ENCODE data around the gene CTSA. TPM values are rescaled to one million over a fixed set of nuclear protein-coding genes. Genes with fewer than 3 reads are reported as not detected.

The CTSA gene
- total RNA-seq: 52.3 and 61.6 TPM in 2 replicates
- 78.1 and 82.7 TPM in 2 replicates for polyA plus RNA-seq

DNA sequence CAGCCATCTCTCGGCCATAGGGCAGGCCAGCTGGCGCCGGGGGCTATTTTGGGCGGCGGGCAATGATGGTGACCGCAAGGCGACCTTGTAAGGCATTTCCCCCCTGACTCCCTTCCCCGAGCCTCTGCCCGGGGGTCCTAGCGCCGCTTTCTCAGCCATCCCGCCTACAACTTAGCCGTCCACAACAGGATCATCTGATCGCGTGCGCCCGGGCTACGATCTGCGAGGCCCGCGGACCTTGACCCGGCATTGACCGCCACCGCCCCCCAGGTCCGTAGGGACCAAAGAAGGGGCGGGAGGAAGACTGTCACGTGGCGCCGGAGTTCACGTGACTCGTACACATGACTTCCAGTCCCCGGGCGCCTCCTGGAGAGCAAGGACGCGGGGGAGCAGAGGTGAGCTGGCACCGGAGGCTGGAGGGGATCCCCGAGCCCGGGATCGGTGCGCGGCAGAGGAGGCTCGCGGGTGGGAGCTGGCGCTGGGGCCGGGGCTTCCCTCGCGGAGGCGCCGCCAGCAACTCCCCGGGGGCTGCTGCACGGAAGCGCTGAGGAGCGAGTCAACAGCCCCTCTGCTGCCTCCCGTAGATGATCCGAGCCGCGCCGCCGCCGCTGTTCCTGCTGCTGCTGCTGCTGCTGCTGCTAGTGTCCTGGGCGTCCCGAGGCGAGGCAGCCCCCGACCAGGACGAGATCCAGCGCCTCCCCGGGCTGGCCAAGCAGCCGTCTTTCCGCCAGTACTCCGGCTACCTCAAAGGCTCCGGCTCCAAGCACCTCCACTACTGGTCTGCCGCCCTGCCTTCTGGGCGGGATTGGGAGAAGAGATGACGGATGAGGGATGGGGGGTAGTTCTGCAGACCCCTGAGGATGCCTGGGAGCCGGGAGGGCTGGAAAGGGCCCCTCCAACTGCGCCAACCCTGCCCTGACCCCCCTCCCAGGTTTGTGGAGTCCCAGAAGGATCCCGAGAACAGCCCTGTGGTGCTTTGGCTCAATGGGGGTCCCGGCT, at the start of gene CTSA, which contains the start of gene NEURL2:
TSS of gene CTSA (plus strand) at position 351 of the 999 bp plus-strand sequence. CDS start at position 585, 234 bp downstream.
TSS of gene NEURL2 (minus strand) at position 224 of the 999 bp plus-strand sequence. CDS start at position 7, 217 bp downstream.
- no peaks in the 10 kb centered on the region for H3K9me3 ChIP-seq (ENCODE audit: low read depth)
- peak within 1 kb of the TSS; percentile 95 for H3K27ac ChIP-seq
- peak; percentile 96 for DNase-seq (ENCODE audit: low read depth in 1 of 2, low spot score in 1 of 2)
- TF ChIP-seq, protein P1, sequence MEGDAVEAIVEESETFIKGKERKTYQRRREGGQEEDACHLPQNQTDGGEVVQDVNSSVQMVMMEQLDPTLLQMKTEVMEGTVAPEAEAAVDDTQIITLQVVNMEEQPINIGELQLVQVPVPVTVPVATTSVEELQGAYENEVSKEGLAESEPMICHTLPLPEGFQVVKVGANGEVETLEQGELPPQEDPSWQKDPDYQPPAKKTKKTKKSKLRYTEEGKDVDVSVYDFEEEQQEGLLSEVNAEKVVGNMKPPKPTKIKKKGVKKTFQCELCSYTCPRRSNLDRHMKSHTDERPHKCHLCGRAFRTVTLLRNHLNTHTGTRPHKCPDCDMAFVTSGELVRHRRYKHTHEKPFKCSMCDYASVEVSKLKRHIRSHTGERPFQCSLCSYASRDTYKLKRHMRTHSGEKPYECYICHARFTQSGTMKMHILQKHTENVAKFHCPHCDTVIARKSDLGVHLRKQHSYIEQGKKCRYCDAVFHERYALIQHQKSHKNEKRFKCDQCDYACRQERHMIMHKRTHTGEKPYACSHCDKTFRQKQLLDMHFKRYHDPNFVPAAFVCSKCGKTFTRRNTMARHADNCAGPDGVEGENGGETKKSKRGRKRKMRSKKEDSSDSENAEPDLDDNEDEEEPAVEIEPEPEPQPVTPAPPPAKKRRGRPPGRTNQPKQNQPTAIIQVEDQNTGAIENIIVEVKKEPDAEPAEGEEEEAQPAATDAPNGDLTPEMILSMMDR (IDR thresholded peaks at IDR 0.05; ENCODE audit: low read depth, low read length): no peak
- peak within 1 kb of the TSS; percentile 71 for H3K4me3 ChIP-seq
- peaks cover 32% of the 10 kb centered on the region for H3K36me3 ChIP-seq
- H3K4me1 ChIP-seq (ENCODE audit: low read depth): peaks cover 9% of the 10 kb centered on the region
- H3K27me3 ChIP-seq: no peaks in the 10 kb centered on the region

DNA sequence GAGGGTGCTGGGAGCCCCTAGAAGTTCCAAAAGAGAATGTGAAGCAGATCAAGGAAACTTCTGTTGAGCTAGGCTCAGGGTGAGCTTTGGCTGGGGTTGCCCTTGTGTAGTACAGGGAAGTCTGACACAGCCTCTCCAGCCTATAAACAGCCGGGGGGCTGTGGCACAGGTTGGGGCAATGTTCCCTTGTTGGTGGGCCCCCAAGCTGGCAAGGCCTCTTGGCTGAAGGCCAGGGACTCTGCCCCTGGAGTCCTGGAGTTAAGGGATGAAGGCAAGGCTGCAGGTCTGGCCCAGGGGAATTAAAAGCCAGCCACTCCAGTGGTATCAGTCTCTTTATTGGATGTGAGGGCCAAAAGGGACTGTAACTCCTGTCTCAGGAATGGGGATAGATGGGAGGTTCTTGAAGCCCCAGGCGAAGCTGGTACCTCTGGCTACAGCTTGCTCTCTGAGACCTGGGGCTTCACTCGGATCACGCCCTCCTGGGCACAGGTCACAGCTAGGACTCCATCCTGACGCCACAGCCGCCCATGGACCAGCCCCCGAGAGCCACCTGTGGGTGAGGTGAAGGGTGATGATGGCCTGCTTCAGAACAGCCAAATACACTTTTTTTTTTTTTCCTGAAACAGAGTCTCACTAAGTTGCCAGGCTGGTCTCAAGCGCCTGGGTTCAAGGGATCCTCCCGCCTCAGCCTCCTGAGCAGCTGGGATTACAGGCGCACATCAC, 49.6 kb upstream of the CTSA start:
- Histone ChIP-seq H3K27ac (peak overlapping the region; percentile 66), H3K36me3 (peaks cover 31% of the 10 kb centered on the region)
- TF ChIP-seq, protein P1 (IDR thresholded peaks at IDR 0.05; ENCODE audit: low read depth, low read length): no peak

DNA sequence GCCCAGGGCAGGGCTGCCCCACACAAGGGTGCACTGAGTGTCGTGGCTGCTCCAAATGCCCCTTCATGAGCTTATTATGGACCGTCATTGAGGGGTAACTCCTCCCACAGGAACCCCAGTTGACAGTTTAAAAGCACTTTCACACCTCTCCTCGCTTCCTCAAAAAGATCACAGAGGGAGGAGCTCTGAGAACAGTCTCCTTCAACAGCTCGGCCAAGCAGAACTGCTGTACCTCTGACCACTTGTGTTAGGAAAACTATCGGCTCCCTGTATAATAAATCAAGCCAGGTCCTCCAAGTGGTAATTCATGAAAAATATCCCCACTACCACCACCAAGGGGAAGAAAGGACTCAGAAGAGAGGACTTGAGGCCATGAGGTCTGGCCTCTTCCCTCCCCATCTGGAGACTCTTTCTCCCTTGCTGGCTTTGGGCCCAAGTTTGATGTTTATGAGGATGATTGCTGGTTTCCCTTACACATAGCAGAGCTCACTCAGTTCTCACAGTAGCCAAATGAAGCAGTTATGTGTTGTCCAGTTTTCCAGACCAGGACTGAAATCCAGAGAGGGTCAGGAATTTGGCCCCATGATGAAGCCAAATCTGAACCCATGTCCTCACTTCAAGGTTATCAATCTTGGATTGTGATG, 48.8 kb upstream of the CTSA start:
- TF ChIP-seq, protein P1 (IDR thresholded peaks at IDR 0.05; ENCODE audit: low read depth, low read length): no peak
- H3K4me3 ChIP-seq: no peak overlapping the region
- peak overlapping the region; percentile 74 for H3K27ac ChIP-seq
- H3K27me3 ChIP-seq: no peaks in the 10 kb centered on the region
- peaks cover 31% of the 10 kb centered on the region for H3K36me3 ChIP-seq
- H3K4me1 ChIP-seq (ENCODE audit: low read depth): peaks cover under 1% of the 10 kb centered on the region
- H3K9me3 ChIP-seq (ENCODE audit: low read depth): no peaks in the 10 kb centered on the region
- DNase-seq (ENCODE audit: low read depth in 1 of 2, low spot score in 1 of 2): peak in 1 of 2 donors; percentile 63

More for the DNA sequence above, 49.6 kb upstream of the CTSA start:
- no peaks in the 10 kb centered on the region for H3K9me3 ChIP-seq (ENCODE audit: low read depth)
- DNase-seq (ENCODE audit: low read depth in 1 of 2, low spot score in 1 of 2): no peak
- no peaks in the 10 kb centered on the region for H3K27me3 ChIP-seq
- H3K4me1 ChIP-seq (ENCODE audit: low read depth): peaks cover 8% of the 10 kb centered on the region
- no peak overlapping the region for H3K4me3 ChIP-seq

DNA sequence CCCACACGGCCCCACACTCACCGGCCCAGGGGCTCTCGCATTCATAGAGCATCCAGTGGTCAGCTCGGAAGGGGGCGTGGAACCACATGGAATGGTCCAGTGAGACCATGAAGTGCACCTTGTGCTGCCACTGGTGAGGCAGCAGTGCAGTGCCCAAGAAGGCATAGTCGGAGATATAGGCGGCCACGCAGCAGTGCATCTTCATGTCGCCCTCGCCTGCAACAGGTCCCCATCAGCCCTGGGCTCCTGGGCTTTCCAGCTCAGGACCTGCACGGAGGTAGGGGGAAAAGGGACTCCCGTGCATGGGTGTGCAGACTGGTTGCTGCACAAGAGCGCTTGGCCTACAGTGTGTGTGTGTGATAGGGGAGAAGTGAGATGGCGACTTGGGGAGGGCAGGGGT, 47.6 kb upstream of the CTSA start:
- H3K27ac ChIP-seq: peak overlapping the region; percentile 74
- H3K4me1 ChIP-seq (ENCODE audit: low read depth): no peaks in the 10 kb centered on the region
- no peak overlapping the region for H3K4me3 ChIP-seq
- no peak for DNase-seq (ENCODE audit: low read depth in 1 of 2, low spot score in 1 of 2)
- H3K36me3 ChIP-seq: peaks cover 31% of the 10 kb centered on the region
- H3K27me3 ChIP-seq: no peaks in the 10 kb centered on the region
- no peaks in the 10 kb centered on the region for H3K9me3 ChIP-seq (ENCODE audit: low read depth)
- TF ChIP-seq, protein P1 (IDR thresholded peaks at IDR 0.05; ENCODE audit: low read depth, low read length): no peak

DNA sequence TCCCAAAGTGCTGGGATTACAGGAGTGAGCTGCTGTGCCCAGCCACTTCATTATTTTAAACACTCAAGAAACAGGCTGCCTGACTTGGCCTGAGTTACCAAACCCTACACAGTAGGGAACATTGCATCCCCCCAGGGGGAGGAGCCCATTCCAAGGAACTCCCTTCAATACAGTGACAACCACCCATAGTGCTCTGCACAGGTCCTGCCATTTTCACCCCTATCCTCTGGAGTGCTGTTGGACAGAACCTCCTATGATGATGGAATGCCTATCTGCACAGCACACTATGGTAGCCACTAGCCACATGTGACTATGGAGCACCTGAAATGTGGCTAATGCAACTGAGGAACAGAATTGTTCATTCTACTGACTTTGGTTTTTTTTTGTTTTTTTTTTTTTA, 45.7 kb upstream of the CTSA start:
- H3K36me3 ChIP-seq: peaks cover 34% of the 10 kb centered on the region
- TF ChIP-seq, protein P1 (IDR thresholded peaks at IDR 0.05; ENCODE audit: low read depth, low read length): no peak
- H3K4me1 ChIP-seq (ENCODE audit: low read depth): no peaks in the 10 kb centered on the region
- no peak overlapping the region for H3K4me3 ChIP-seq
- DNase-seq (ENCODE audit: low read depth in 1 of 2, low spot score in 1 of 2): no peak
- no peaks in the 10 kb centered on the region for H3K27me3 ChIP-seq
- no peak overlapping the region for H3K27ac ChIP-seq
- H3K9me3 ChIP-seq (ENCODE audit: low read depth): no peaks in the 10 kb centered on the region

Measured in cardiac muscle cell (in vitro differentiated cells and primary cell).